GM12865 (cell line): ENCODE results near the gene GNAT3.

Experiments
- DNase-seq: peaks from one replicate; pipeline ENCODE4 v3.0.0; 2010; ENCODE audit warnings: low read depth
- H3K4me3 ChIP-seq: 2 replicates; pipeline ENCODE4 v1.5.1; 2011; ENCODE audit warnings: mild to moderate bottlenecking, low read depth, low read length, control low read depth
- CTCF ChIP-seq: IDR thresholded peaks from 2 replicates; pipeline ENCODE4 v1.5.1; 2011; ENCODE audit warnings: low read length, control low read depth, low read depth, inconsistent platforms; ENCODE audit not compliant: insufficient read depth; ENCODE audit errors: missing control alignments

Gene GNAT3

GRCh38 chr7:80415114-80415513 lies 96.8 kb downstream of the GNAT3 start:
- no peak for TF ChIP-seq CTCF
- H3K4me3 ChIP-seq: no peak overlapping the region
- no peak for DNase-seq

- DNase-seq: no peak
- no peak overlapping the region for H3K4me3 ChIP-seq
- no peak for TF ChIP-seq CTCF
These were observed 97.5 kb downstream of the GNAT3 start for GRCh38 chr7:80414331-80414730.

DNA sequence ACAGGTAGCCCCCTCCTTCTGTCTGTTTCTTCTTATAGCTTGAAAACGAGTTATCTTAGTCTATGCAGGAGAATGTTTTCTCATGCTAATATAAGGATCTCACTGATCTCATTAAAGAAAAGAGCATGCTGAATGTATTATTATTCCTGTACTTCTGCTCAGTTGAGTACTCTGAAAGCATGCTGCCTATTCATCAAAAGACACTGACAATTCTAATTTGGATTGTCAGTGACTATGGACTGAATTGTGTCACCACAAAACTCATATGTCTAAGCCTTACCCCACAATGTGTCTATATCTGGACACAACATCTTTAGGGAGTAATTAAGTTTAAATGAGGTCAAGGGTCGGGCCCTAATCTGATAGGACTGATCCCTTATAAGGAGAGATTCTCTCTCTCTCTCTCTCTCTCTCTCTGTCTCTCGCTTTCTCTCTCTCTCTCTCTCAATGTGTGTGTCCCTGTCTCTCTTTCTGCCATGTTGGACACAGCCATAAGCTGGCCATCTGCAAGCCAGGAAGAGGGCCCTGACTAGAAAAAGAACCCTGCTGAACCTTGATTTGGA lies 98.4 kb downstream of the GNAT3 start:
- H3K4me3 ChIP-seq: no peak overlapping the region
- TF ChIP-seq CTCF: no peak
- no peak for DNase-seq

DNA sequence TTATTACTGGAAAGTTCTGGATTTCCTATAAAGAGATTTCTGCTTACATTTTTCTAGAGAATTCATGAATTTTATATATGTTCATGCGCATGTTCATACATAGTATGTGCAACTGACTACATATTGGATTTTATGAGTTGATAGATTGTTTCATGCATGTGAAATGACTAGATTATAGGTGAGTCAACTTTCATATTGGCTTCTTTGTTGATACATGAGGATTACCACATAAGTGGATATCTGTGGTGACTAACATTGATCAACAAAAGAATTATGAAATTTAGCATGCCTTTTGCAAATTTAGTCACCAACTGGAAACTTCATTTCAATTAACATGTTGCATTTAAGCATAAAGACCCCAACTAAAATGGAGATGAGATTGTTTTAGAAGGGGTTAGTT lies 99.0 kb downstream of the GNAT3 start:
- no peak for DNase-seq
- TF ChIP-seq CTCF: no peak
- H3K4me3 ChIP-seq: no peak overlapping the region

DNA sequence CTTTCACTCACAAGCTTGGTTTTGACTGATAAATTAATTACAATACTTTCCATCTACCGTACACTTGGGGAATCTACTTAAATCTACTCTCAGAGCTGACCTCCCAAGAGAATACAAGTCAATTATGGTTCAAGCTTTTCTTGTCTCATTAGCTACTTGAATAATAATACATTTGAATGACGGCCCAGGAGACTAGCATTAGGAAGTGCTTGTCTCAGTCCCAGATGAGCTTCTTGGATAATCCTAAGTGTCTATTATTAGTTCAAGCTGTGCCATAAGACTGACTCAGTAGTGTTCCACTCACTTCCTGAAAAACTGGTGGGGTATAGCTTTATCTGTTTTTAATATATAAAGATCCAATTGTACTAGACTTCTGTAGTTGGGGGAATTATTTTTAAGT lies 100.2 kb downstream of the GNAT3 start:
- no peak for DNase-seq
- TF ChIP-seq CTCF: no peak
- H3K4me3 ChIP-seq: no peak overlapping the region

DNA sequence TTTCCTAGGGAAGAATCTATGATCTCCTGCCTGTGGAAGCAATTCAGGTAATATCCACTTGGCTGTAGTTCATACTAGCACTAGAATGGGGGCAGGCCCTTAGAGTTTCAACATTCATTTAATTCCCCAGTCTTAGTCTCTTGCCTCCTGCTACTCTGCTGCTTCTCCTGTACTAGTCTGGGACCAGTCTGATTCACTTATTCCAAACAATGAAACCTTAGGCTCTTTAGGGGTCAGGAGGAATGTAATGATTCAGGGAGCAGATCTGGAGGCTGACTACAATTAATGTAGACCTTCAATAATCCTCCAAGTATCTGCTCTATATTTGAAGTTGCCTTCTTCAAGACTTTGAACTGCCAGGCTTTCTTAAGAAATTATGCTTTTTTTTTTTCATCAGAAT lies 101.8 kb downstream of the GNAT3 start:
- no peak for DNase-seq
- TF ChIP-seq CTCF: no peak
- H3K4me3 ChIP-seq: no peak overlapping the region
